GM23338 (cell line): ENCODE data around the gene FKBP8. TPM values are rescaled to one million over a fixed set of nuclear protein-coding genes. Genes with fewer than 3 reads are reported as not detected.
A peak's percentile ranks its signal among the peaks of the same experiment; 100 is the strongest.

Experiments used
- ATAC-seq: fragments of 200-7000 bp; cut with Tn5 transposase; 3 replicates; pipeline ENCODE4 v1.9.1; 2020
- DNase-seq: peaks from one replicate; pipeline ENCODE4 v3.0.0-alpha.2; 2015; ENCODE audit warnings: low spot score
- H2AFZ ChIP-seq: fragments of 200-600 bp; sonication (generic); 2 replicates; pipeline ENCODE4 v1.8.0; 2016; ENCODE audit warnings: antibody characterized with exemption, mild to moderate bottlenecking, moderate library complexity
- H3F3A ChIP-seq: fragments of 200-600 bp; sonication (generic); replicated peaks from 2 replicates; pipeline ENCODE4 v1.8.0; 2017; ENCODE audit warnings: antibody characterized with exemption, mixed run types, low read depth
- H3K27ac ChIP-seq: fragments of 200-600 bp; sonication (generic); 2 replicates; pipeline ENCODE4 v1.6.1; 2016; ENCODE audit warnings: low read depth
- H3K27me3 ChIP-seq: fragments of 200-600 bp; sonication (generic); 2 replicates; pipeline ENCODE4 v1.8.0; 2016; ENCODE audit warnings: mild to moderate bottlenecking, mixed run types, moderate library complexity; ENCODE audit not compliant: insufficient read depth
- H3K36me3 ChIP-seq: fragments of 200-600 bp; sonication (generic); 2 replicates; pipeline ENCODE4 v1.8.0; 2016; ENCODE audit warnings: mild to moderate bottlenecking; ENCODE audit not compliant: insufficient read depth
- H3K4me1 ChIP-seq: fragments of 200-600 bp; sonication (generic); 2 replicates; pipeline ENCODE4 v1.8.0; 2016; ENCODE audit warnings: mild to moderate bottlenecking, moderate library complexity; ENCODE audit not compliant: insufficient read depth
- H3K4me2 ChIP-seq: fragments of 200-600 bp; sonication (generic); 2 replicates; pipeline ENCODE4 v1.7.1; 2017; ENCODE audit warnings: mixed run types
- H3K4me3 ChIP-seq: fragments of 200-600 bp; sonication (generic); 2 replicates; pipeline ENCODE4 v1.6.1; 2016; ENCODE audit warnings: mixed run types
- H3K79me2 ChIP-seq: fragments of 200-600 bp; sonication (generic); replicated peaks from 2 replicates; pipeline ENCODE4 v1.8.0; 2017; ENCODE audit warnings: mild to moderate bottlenecking; ENCODE audit not compliant: insufficient read depth
- H3K9me2 ChIP-seq: fragments of 200-600 bp; sonication (generic); 2 replicates; pipeline ENCODE4 v1.8.0; 2017; ENCODE audit not compliant: insufficient read depth
- H4K20me1 ChIP-seq: fragments of 200-600 bp; sonication (generic); replicated peaks from 2 replicates; pipeline ENCODE4 v1.8.0; 2017; ENCODE audit warnings: mild to moderate bottlenecking; ENCODE audit not compliant: insufficient read depth
- H3K27ac Mint-ChIP-seq: 2 replicates; pipeline ENCODE4 v1.8.0; 2020; ENCODE audit warnings: inconsistent platforms, mild to moderate bottlenecking, moderate library complexity, mixed read lengths
- H3K27me3 Mint-ChIP-seq: 3 replicates; pipeline ENCODE4 v1.8.0; 2022; ENCODE audit warnings: low read depth, mild to moderate bottlenecking, moderate library complexity, mixed read lengths, inconsistent platforms; ENCODE audit not compliant: insufficient read depth, poor library complexity
- H3K36me3 Mint-ChIP-seq: 3 replicates; pipeline ENCODE4 v1.8.0; 2021; ENCODE audit warnings: low read depth, mild to moderate bottlenecking, inconsistent platforms, moderate library complexity, mixed read lengths
- H3K4me1 Mint-ChIP-seq: 3 replicates; pipeline ENCODE4 v1.8.0; 2020; ENCODE audit warnings: mild to moderate bottlenecking, inconsistent platforms, mixed read lengths
- H3K4me3 Mint-ChIP-seq: 3 replicates; pipeline ENCODE4 v1.8.0; 2021; ENCODE audit warnings: moderate library complexity, mild to moderate bottlenecking, inconsistent platforms, mixed read lengths
- H3K9me3 Mint-ChIP-seq: 3 replicates; pipeline ENCODE4 v1.8.0; 2020; ENCODE audit warnings: moderate library complexity, mild to moderate bottlenecking, inconsistent platforms, mixed read lengths
- CTCF ChIP-seq, 2 experiments: fragments of 200-600 bp in 1 of 2; sonication (generic) in 1 of 2; conservative IDR thresholded peaks; 2 replicates each; pipeline versions ENCODE4 v1.5.1 to v1.6.1; 2016 to 2017; ENCODE audit warnings: antibody characterized with exemption in 2 of 2, low read depth in 2 of 2, mild to moderate bottlenecking in 2 of 2, moderate library complexity in 1 of 2
- EZH2 ChIP-seq: fragments of 200-600 bp; sonication (generic); IDR thresholded peaks from one replicate; pipeline ENCODE4 v1.8.0; 2017; ENCODE audit warnings: antibody characterized with exemption, mild to moderate bottlenecking, low read depth; ENCODE audit not compliant: unreplicated experiment
- NANOG ChIP-seq: IDR thresholded peaks from 2 replicates; pipeline ENCODE4 v1.6.1; 2016; ENCODE audit warnings: antibody characterized with exemption, borderline replicate concordance
- POLR2AphosphoS5 ChIP-seq: IDR thresholded peaks from 2 replicates; pipeline ENCODE4 v1.6.1; 2016; ENCODE audit warnings: antibody characterized with exemption, low read depth
- REST ChIP-seq: IDR thresholded peaks from one replicate; pipeline ENCODE4 v1.6.1; 2018; ENCODE audit warnings: antibody characterized with exemption; ENCODE audit not compliant: unreplicated experiment
- ZNF114 ChIP-seq: fragments of 250-450 bp; sonication (Bioruptor Pico); IDR thresholded peaks from 2 replicates; pipeline ENCODE4 v1.5.0; 2020; ENCODE audit warnings: mild to moderate bottlenecking, moderate library complexity
- ZNF331 ChIP-seq: fragments of 250-450 bp; sonication (Bioruptor Pico); IDR thresholded peaks from 2 replicates; pipeline ENCODE4 v1.5.0; 2020; ENCODE audit warnings: low read depth, mild to moderate bottlenecking, moderate library complexity
- ZNF462 ChIP-seq: fragments of 250-450 bp; sonication (Bioruptor Pico); IDR thresholded peaks from 2 replicates; pipeline ENCODE4 v1.5.0; 2020; ENCODE audit warnings: mild to moderate bottlenecking, moderate library complexity
- polyA plus RNA-seq: library from polyadenylated mRNA; unstranded; fragments of >200 nt; fragmentation: Nextera tagmentation; extraction: Ambion mirVana; gene quantifications from 2 replicates; pipeline ENCODE4 v1.2.1, GENCODE V29; 2016
- total RNA-seq: library from RNA; depleted of rRNA; stranded (reverse); fragments of >200 nt; shearing (Covaris generic); gene quantifications from 2 replicates; pipeline ENCODE4 v1.2.3, GENCODE V29; 2014

FKBP8 gene
- total and polyA plus RNA-seq, 2 experiments from 2014 or later, result 158 to 367 TPM

- TF ChIP-seq NANOG (no peak), CTCF (conservative IDR thresholded peaks at IDR 0.05; ENCODE audit: low read depth in 2 of 2) (no peak), REST (no peak), ZNF331 (CRISPR knock-in tag) (no peak), POLR2AphosphoS5 (peak; percentile 94)
- Histone ChIP-seq H2AFZ (0 out of 2 replicates have a peak within 1 kb of the TSS, but pooled peaks have one; percentile 49), H3K36me3 (no peaks in the 10 kb centered on the region)
Observed at GRCh38 chr19:18521692-18522123, 21.7 kb downstream of the FKBP8 start, which contains the start of gene ELL. TSS of gene ELL (minus strand) at chr19:18522070. CDS start at chr19:18522055, 15 bp downstream.

GRCh38 chr19:18520848-18521691 is 22.3 kb downstream of the FKBP8 start:
- Histone ChIP-seq H3K9me2 (no peaks in the 10 kb centered on the region), H3K79me2 (peaks cover 49% of the 10 kb centered on the region), H2AFZ (no peak overlapping the region), H3K27ac (no peak overlapping the region), H4K20me1 (peaks cover 33% of the 10 kb centered on the region), H3K4me2 (peak overlapping the region; percentile 99), H3K4me3 (peak overlapping the region; percentile 87), H3K36me3 (no peaks in the 10 kb centered on the region), H3K27me3 (no peaks in the 10 kb centered on the region), H3K4me1 (peaks cover 4% of the 10 kb centered on the region; the same call in 1 of the 2 replicates), H3F3A (peaks cover 12% of the 10 kb centered on the region)
- Mint-ChIP-seq H3K4me1 (peaks cover 11% of the 10 kb centered on the region), H3K36me3 (no peaks in the 10 kb centered on the region), H3K27me3 (peaks cover 17% of the 10 kb centered on the region), H3K27ac (peak overlapping the region; percentile 15; the same call in 1 of the 2 replicates), H3K4me3 (peak overlapping the region; percentile 90), H3K9me3 (no peaks in the 10 kb centered on the region)
- peak; percentile 38 for DNase-seq
- peak; percentile 3 for ATAC-seq
- TF ChIP-seq ZNF114 (CRISPR knock-in tag) (no peak), POLR2AphosphoS5 (no peak), EZH2 (no peak), ZNF462 (no peak)

More at GRCh38 chr19:18521692-18522123, 21.7 kb downstream of the FKBP8 start, which contains the start of gene ELL:
- Histone ChIP-seq H3K4me1 (peaks cover 4% of the 10 kb centered on the region; the same call in 1 of the 2 replicates), H3K27ac (no peak within 1 kb of the TSS), H3K4me2 (peak within 1 kb of the TSS; percentile 99), H3K9me2 (no peaks in the 10 kb centered on the region), H3K79me2 (peaks cover 43% of the 10 kb centered on the region), H3K4me3 (peak within 1 kb of the TSS; percentile 87), H4K20me1 (peaks cover 33% of the 10 kb centered on the region), H3F3A (peaks cover 12% of the 10 kb centered on the region), H3K27me3 (no peaks in the 10 kb centered on the region)
- Mint-ChIP-seq H3K27me3 (peaks cover 14% of the 10 kb centered on the region), H3K9me3 (no peaks in the 10 kb centered on the region), H3K4me1 (peaks cover 6% of the 10 kb centered on the region), H3K4me3 (peak within 1 kb of the TSS; percentile 90), H3K36me3 (no peaks in the 10 kb centered on the region), H3K27ac (peak within 1 kb of the TSS; percentile 96)
- DNase-seq (no peak), ATAC-seq (peak; percentile 13)
